Measurements from ENCODE around the gene FKRP.

FKRP gene

DNA sequence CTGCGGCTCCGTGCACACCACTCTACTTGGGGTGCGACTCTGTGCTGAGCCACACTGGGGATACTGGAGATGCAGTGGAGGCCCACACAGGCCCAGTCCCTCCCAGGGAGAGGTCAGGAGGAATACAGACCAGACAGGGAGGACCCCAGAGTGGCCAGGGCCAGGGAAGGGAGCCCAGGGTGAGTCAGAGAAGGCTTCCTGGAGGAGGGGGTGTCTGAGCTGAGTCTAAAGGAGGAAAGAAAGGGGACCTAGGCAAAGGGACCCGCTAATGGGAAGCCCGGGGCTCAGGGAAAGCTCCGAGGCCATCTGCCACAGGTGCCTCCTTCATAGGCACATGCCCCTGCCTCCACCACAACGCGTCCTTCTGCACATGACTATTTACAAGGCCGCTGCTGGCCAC lies 15.7 kb upstream of the FKRP start:
- peaks cover 10% of the 10 kb centered on the region for H3K36me3 ChIP-seq (replicated peaks; ENCODE audit: insufficient read depth, low read length)
- H3K9me2 ChIP-seq (replicated peaks; ENCODE audit: insufficient read depth, low read length): no peaks in the 10 kb centered on the region
- 0 out of 2 replicates have a peak, but pooled peaks cover 15% of the 10 kb centered on the region for H4K20me1 ChIP-seq (ENCODE audit: insufficient read depth, low read length)
- no peak overlapping the region for H2AFZ ChIP-seq (ENCODE audit: low read length)
- H3K9me3 ChIP-seq (replicated peaks; ENCODE audit: insufficient read depth, low read length): no peaks in the 10 kb centered on the region
- no peak overlapping the region for H3K4me3 ChIP-seq (ENCODE audit: low read length)
- TF ChIP-seq EZH2phosphoT487 (IDR thresholded peaks at IDR 0.05; ENCODE audit: low read length): no peak
- H3K4me2 ChIP-seq (ENCODE audit: low read depth, low read length): no peak overlapping the region
- H3K4me1 ChIP-seq (ENCODE audit: low read length): no peaks in the 10 kb centered on the region
- no peak for DNase-seq
- H3K79me2 ChIP-seq (ENCODE audit: low read length): peaks cover 77% of the 10 kb centered on the region
- no peak overlapping the region for H3K9ac ChIP-seq (ENCODE audit: low read length)
- H3K27me3 ChIP-seq (replicated peaks; ENCODE audit: insufficient read depth, low read length): no peaks in the 10 kb centered on the region
- no peak overlapping the region for H3K27ac ChIP-seq (ENCODE audit: low read length)
- H3F3A ChIP-seq (ENCODE audit: insufficient read depth, low read length): peaks cover 8% of the 10 kb centered on the region; the same call in 1 of the 2 replicates

GRCh38 chr19:46730595-46730994 lies 15.3 kb upstream of the FKRP start:
- peaks cover 10% of the 10 kb centered on the region for H3K36me3 ChIP-seq (replicated peaks; ENCODE audit: insufficient read depth, low read length)
- H4K20me1 ChIP-seq (ENCODE audit: insufficient read depth, low read length): 0 out of 2 replicates have a peak, but pooled peaks cover 15% of the 10 kb centered on the region
- H3K4me2 ChIP-seq (ENCODE audit: low read depth, low read length): no peak overlapping the region
- H3F3A ChIP-seq (ENCODE audit: insufficient read depth, low read length): peaks cover 8% of the 10 kb centered on the region; the same call in 1 of the 2 replicates
- no peak for TF ChIP-seq CTCF (IDR thresholded peaks at IDR 0.05; ENCODE audit: low read length)
- TF ChIP-seq EZH2 (optimal IDR thresholded peaks at IDR 0.05; ENCODE audit: low read depth, low read length): no peak
- no peak for TF ChIP-seq EZH2phosphoT487 (IDR thresholded peaks at IDR 0.05; ENCODE audit: low read length)
- DNase-seq: no peak
- H3K9me2 ChIP-seq (replicated peaks; ENCODE audit: insufficient read depth, low read length): no peaks in the 10 kb centered on the region
- no peak overlapping the region for H3K9ac ChIP-seq (ENCODE audit: low read length)
- H3K4me3 ChIP-seq (ENCODE audit: low read length): no peak overlapping the region
- no peaks in the 10 kb centered on the region for H3K9me3 ChIP-seq (replicated peaks; ENCODE audit: insufficient read depth, low read length)
- no peaks in the 10 kb centered on the region for H3K4me1 ChIP-seq (ENCODE audit: low read length)
- peaks cover 81% of the 10 kb centered on the region for H3K79me2 ChIP-seq (ENCODE audit: low read length)
- no peaks in the 10 kb centered on the region for H3K27me3 ChIP-seq (replicated peaks; ENCODE audit: insufficient read depth, low read length)
- H2AFZ ChIP-seq (ENCODE audit: low read length): no peak overlapping the region
- no peak overlapping the region for H3K27ac ChIP-seq (ENCODE audit: low read length)

DNA sequence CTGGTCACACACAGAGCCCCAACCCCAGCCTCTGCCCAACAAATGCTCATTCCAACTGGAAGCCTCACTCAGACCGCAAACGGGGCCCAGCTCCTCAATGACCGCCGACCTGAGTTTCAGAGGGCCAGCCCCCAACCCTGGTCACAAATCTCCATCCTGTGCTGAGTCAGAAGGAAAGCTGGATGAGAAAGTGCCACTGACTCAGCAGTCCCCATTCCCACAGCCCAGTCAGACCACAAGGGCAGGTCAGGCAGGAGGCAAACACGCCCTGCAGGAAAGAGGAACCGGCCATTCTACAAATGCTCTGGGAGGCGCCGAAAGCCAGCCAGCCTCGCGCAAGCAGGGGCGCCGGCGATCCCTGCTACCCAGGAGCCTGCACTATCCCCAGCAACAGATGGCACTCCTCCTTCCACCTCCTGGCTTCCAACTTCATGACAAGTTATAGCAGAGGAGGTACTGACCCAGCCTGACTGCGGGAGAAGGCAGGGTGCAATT lies 14.8 kb upstream of the FKRP start:
- TF ChIP-seq CTCF (IDR thresholded peaks at IDR 0.05; ENCODE audit: low read length) (no peak), EZH2 (optimal IDR thresholded peaks at IDR 0.05; ENCODE audit: low read depth, low read length) (no peak), EZH2phosphoT487 (IDR thresholded peaks at IDR 0.05; ENCODE audit: low read length) (no peak)
- no peak for DNase-seq
- Histone ChIP-seq H3K4me3 (ENCODE audit: low read length) (no peak overlapping the region), H3K27ac (ENCODE audit: low read length) (no peak overlapping the region), H3K9me2 (replicated peaks; ENCODE audit: insufficient read depth, low read length) (no peaks in the 10 kb centered on the region), H3K79me2 (ENCODE audit: low read length) (peaks cover 81% of the 10 kb centered on the region), H3F3A (ENCODE audit: insufficient read depth, low read length) (peaks cover 8% of the 10 kb centered on the region; the same call in 1 of the 2 replicates), H3K4me1 (ENCODE audit: low read length) (no peaks in the 10 kb centered on the region), H3K9ac (ENCODE audit: low read length) (no peak overlapping the region), H3K27me3 (replicated peaks; ENCODE audit: insufficient read depth, low read length) (no peaks in the 10 kb centered on the region), H3K4me2 (ENCODE audit: low read depth, low read length) (no peak overlapping the region), H3K9me3 (replicated peaks; ENCODE audit: insufficient read depth, low read length) (no peaks in the 10 kb centered on the region), H2AFZ (ENCODE audit: low read length) (no peak overlapping the region), H3K36me3 (replicated peaks; ENCODE audit: insufficient read depth, low read length) (peaks cover 10% of the 10 kb centered on the region), H4K20me1 (ENCODE audit: insufficient read depth, low read length) (0 out of 2 replicates have a peak, but pooled peaks cover 15% of the 10 kb centered on the region)

GRCh38 chr19:46731584-46731983 lies 14.3 kb upstream of the FKRP start:
- H3K9me3 ChIP-seq (replicated peaks; ENCODE audit: insufficient read depth, low read length): no peaks in the 10 kb centered on the region
- TF ChIP-seq EZH2phosphoT487 (IDR thresholded peaks at IDR 0.05; ENCODE audit: low read length) (no peak), EZH2 (optimal IDR thresholded peaks at IDR 0.05; ENCODE audit: low read depth, low read length) (no peak), CTCF (IDR thresholded peaks at IDR 0.05; ENCODE audit: low read length) (no peak)
- peaks cover 81% of the 10 kb centered on the region for H3K79me2 ChIP-seq (ENCODE audit: low read length)
- H3K36me3 ChIP-seq (replicated peaks; ENCODE audit: insufficient read depth, low read length): peaks cover 10% of the 10 kb centered on the region
- H3K9ac ChIP-seq (ENCODE audit: low read length): no peak overlapping the region
- H4K20me1 ChIP-seq (ENCODE audit: insufficient read depth, low read length): 0 out of 2 replicates have a peak, but pooled peaks cover 15% of the 10 kb centered on the region
- H3F3A ChIP-seq (ENCODE audit: insufficient read depth, low read length): peaks cover 8% of the 10 kb centered on the region; the same call in 1 of the 2 replicates
- H3K4me3 ChIP-seq (ENCODE audit: low read length): no peak overlapping the region
- no peaks in the 10 kb centered on the region for H3K4me1 ChIP-seq (ENCODE audit: low read length)
- no peak overlapping the region for H3K27ac ChIP-seq (ENCODE audit: low read length)
- no peak overlapping the region for H2AFZ ChIP-seq (ENCODE audit: low read length)
- H3K4me2 ChIP-seq (ENCODE audit: low read depth, low read length): no peak overlapping the region
- H3K9me2 ChIP-seq (replicated peaks; ENCODE audit: insufficient read depth, low read length): no peaks in the 10 kb centered on the region
- no peaks in the 10 kb centered on the region for H3K27me3 ChIP-seq (replicated peaks; ENCODE audit: insufficient read depth, low read length)
- DNase-seq: no peak

Data from MM.1S (cell line).